Fibroblast of the aortic adventitia (primary cell): ENCODE data around the gene EXOC7. TPM values are rescaled to one million over a fixed set of nuclear protein-coding genes. Genes with fewer than 3 reads are reported as not detected.
A peak's percentile ranks its signal among the peaks of the same experiment; 100 is the strongest.

Source experiments
- DNase-seq: peaks from one replicate; pipeline ENCODE4 v3.0.0-alpha.2; 2010; ENCODE audit warnings: low read depth
- H3K4me3 ChIP-seq: 2 replicates; pipeline ENCODE4 v1.5.1; 2011; ENCODE audit warnings: low read depth, mild to moderate bottlenecking, control low read depth, low read length, moderate library complexity
- CTCF ChIP-seq: IDR thresholded peaks from 2 replicates; pipeline ENCODE4 v1.5.1; 2011; ENCODE audit warnings: mild to moderate bottlenecking, low read length, control low read depth, inconsistent platforms; ENCODE audit not compliant: insufficient read depth
- total RNA-seq: library from RNA; depleted of rRNA; stranded (reverse); fragments of >200 nt; gene quantifications from 2 replicates; pipeline ENCODE4 v1.2.3, GENCODE V29; 2012; ENCODE audit warnings: low replicate concordance

EXOC7 gene
- total RNA-seq, 1 donor = 88.5 TPM

GRCh38 chr17:76123749-76124581 lies 20.4 kb upstream of the EXOC7 start:
- no peak for TF ChIP-seq CTCF
- no peak for DNase-seq
- H3K4me3 ChIP-seq = no peak overlapping the region

- H3K4me3 ChIP-seq = no peak overlapping the region
- TF ChIP-seq CTCF = no peak
- DNase-seq = no peak
These were observed 19.6 kb upstream of the EXOC7 start for GRCh38 chr17:76123191-76123499.

DNA sequence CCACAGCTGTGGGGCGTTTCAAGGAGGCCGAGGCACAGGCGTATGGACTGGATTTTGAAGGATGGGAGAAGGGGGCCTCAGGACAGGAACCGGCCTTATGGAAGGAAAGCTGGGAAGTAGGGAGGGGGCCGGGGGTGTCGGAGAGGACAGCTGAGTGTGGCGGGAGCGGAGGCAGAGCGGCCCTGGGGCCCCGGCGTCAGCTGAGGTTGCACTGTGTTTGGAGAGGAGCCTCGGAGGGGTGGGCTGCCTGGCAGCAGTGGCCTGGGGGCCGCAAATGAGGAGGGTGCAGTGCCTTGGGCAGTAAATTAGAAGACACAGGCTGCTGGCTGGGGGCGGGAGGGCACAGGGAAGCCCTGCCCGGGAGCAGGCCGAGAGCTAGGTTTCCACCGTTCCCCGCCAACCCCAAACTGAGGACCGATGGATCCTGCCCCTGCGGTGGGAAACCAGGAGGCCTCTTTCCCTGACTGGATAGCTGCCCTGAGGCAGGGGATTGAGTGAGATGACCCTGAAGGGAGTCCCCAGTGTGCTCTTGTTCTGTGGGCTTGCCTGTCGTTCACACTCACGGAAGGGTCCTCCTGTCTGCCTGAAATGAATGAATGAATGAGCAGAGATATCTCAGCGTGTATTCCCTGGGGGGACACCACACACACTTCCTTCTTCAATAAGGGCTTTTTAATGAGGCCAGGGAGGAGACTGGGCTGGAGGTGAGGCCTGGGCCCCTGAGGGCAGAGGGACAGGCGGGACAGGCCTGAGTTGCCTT lies 19.0 kb upstream of the EXOC7 start:
- TF ChIP-seq CTCF = no peak
- no peak for DNase-seq
- no peak overlapping the region for H3K4me3 ChIP-seq

DNA sequence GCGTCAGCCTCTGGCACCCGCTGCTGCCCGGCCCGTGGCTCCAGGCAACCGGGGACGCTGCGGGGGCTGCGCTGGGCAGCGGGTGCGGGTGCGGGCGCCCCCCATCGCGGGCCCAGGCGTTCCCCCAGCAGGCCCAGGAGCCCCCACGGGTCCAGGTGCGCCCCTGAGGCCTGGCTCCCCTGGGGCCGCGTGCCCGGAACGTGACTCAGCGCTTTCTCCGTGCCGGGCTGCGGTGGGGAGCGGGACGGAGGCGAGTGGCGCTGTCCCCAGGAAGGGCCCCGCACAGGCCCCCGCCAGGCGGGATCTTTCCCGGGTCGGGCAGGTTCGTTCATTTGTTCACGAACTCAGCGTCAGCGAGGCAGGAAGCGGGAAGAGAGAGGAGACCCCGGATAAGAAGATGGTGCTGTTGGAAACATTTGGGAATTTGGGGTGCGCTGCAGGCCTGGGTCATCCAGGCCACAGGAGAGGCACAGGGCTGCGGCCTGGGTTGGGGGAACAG lies 18.4 kb upstream of the EXOC7 start:
- TF ChIP-seq CTCF = no peak
- peak overlapping the region; percentile 42 for H3K4me3 ChIP-seq
- no peak for DNase-seq

GRCh38 chr17:76120658-76121008 lies 17.0 kb upstream of the EXOC7 start:
- no peak overlapping the region for H3K4me3 ChIP-seq
- no peak for TF ChIP-seq CTCF
- no peak for DNase-seq

DNA sequence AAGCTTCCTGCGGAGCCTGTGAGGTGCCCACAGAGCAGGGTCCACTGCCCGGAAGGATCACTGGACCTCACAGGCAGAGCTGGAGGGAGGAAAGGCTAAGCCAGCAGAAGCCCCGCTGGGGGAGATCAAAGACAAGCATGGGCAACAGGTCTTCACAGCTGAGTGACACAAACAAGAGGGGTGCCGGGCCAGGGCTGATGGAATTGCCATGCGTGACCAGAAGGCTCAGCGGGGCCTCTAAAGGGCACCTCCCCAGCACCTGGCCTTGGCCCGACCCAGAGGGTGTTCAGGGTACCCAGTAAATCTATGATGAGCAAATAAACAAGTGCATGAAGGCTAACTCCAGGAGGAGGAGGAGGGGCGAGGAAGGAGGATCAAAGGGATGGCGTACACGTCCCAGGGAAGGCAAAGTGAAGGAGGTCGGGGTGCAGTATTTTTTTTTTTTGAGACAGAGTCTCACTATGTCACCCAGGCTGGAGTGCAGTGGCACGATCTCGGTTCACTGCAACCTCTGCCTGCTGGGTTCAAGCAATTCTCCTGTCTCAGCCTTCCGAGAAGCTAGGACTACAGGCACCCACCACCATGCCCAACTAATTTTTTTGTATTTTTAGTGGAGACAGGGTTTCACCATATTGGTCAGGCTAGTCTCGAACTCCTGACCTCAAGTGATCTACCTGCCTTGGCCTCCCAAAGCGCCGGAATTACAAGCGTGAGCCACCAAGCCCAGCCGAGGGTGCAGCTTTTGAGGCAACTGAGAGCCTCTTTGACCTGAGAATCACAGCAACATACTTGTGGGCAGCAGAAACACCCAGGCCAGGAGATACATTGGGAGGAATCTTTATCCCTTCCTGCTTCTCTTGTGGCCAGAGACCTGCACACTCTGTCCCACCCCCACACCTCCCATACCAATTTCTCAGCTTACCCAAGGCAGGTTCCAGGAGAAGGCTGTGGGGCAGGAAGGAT lies 16.1 kb upstream of the EXOC7 start:
- no peak for TF ChIP-seq CTCF
- H3K4me3 ChIP-seq = no peak overlapping the region
- no peak for DNase-seq
